Head of caudate nucleus (tissue), 42 donors: ENCODE measurements around the gene TULP3.

Experiments
- DNase-seq, 42 donors: peaks; one replicate each; pipeline versions ENCODE4 v3.0.0 to v3.0.0-alpha.2; 2020 to 2021; ENCODE audit warnings: mixed read lengths in 7 of 42
- intact Hi-C: fragments of 100-400 bp; cut with DNase I; formaldehyde crosslinking; loops from one replicate; pipeline ENCODE4 v1.15.0; 2022

TULP3 gene

DNA sequence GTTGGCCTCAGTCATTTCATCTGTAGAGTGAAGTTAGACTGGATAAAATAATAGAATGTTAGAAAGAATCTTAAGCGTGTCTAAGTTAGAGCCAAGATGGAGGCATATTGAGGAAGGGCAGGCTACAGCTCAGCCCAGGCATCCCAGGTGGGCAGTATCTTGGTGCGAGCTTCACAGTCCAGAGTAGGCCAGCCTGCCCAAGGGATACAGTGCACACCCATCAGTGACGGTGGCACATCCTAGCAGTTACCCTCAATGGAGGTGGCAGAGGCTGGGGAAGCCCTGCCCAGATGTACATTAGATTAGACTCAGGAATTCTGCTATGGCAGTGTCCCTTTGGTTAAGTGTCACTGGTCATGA, 21.5 kb downstream of the TULP3 start:
- no peak for DNase-seq
- intact Hi-C loops = no loop called here

DNA sequence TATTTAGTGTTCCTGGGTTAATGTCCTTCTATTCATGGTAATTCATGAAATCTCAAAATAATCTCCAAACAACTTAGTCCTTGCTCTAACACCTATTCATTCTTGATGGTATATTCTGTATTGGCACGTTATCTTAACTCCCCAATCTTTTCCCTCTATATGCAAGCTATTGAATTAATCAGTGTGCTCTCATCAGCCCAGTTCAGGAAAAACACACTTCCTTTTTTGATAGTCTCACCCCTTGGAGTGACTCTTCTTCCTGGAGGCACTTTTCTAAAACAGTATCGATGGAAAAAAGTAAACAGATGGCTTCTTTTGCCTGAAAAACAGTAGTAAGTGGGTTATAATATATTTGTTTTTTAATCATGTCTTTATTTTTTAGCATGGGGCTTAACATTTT, 28.6 kb downstream of the TULP3 start:
- intact Hi-C loops = no loop called here
- DNase-seq = no peak

DNA sequence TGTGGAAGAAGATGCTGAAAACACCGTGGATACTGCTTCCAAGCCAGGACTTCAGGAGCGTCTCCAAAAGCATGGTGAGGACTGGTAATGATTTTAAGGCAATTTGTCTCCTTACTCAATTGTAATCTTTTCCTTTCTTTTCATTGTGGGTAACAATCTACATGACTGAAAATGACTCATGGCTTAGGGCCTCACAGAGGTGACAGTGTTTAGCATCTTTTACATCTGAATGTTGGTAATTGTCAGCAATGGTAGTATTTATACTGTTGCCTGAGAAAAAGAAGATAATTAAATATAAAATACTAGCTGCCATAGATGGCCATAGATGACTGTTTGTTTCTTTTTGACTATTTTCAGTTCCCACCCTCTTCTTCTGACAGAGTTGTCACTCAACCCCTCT, 31.6 kb downstream of the TULP3 start:
- intact Hi-C loops = no loop called here
- DNase-seq = no peak

DNA sequence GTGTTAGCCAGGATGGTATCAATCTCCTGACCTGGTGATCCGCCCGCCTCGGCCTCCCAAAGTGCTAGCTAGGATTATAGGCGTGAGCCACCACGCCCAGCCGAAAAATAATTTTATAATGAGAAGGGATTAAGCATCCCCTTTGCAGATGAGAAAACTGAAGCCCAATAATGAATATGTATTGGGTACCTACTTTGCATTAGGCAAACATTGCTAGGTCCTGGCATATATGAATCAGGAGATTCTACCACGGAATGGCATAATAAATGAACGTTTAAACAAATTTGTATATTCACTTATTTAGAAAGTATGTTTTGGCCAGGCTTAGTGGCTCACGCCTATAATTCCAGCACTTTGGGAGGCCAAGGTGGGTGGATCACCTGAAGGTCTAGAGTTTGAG, 32.4 kb downstream of the TULP3 start:
- intact Hi-C loops = no loop called here
- DNase-seq = no peak

DNA sequence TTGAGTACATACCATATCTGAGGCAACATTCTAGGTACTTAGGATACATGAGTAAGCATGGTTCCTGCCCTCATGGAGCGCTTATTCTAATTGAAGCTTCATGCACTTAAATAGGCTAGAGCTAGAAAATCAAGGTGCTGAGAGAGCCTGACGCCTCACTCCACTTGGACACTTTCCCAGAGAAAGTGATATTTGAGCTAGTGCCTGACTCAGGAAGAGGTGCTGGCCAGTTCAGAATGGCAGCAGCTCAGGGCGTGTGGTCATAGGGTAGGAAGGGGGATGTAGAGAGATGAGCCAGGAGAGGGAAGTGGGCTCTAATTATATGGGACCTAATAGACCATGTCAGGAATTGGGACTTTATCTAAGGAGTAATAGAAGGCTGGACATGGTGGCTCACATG, 33.3 kb downstream of the TULP3 start:
- intact Hi-C loops = no loop called here
- DNase-seq = no peak

DNA sequence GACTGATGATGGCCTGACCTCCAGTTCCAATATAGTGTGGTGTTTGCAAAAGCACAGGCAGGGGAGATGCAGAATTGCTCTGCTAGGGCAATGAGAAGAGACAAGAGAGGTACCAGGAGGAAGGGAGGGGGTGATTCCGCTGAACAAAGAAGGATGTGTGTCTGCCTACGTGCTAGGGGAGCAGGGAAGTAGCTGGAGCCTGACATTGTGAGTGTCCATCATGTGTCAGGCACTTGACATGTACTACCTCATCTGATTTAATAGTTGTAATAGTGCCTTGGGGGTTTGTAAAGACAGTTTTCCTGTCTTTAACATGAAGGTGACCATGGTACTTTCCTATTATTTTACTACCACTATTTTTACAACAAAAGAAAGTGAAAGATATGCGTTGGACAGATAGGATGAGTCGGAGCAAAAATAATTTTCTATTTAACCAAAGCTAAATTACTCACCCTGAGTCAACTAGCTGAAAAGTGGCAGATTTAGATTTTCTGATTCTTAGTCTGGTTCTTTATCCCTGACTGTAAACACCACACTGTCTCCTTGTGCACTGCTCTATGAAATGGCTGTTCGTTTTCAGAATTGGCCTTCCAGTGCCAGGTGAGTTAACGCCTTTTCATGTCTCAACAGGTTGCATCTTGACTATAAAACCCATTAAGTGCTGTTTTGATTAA, 34.8 kb downstream of the TULP3 start:
- intact Hi-C loops = no loop called here
- DNase-seq = no peak

DNA sequence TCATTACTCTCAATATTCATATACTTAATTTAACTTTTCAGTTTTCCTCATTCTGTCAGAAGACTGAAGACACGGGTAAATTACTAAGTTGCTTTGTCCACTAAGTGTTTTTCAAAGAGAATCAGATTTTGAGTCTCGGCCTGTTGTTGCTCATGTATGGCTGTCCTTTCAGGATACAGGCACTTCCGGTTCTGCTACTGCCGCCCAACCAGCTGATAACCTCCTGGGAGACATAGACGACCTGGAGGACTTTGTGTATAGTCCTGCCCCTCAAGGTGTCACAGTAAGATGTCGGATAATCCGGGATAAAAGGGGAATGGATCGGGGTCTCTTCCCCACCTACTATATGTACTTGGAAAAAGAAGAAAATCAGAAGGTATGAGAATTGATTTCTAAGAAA, 40.2 kb downstream of the TULP3 start:
- no peak for DNase-seq
- intact Hi-C loops = no loop called here

DNA sequence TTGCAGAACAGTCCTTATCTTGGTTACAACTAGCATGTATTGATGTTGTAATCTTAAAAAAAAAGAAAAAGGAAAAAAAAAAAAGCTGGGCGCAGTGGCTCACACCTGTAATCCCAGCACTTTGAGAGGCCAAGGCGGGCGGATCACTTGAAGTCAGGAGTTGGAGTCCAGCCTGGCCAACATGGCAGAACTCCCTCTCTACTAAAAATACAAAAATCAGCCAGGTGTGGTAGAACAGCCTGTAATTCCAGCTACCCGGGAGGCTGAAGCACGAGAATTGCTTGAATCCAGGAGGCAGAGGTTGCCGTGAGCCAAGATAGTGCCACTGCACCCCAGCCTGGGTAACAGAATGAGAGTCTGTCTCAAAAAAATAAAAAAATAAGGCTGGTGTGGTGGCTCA, 42.9 kb downstream of the TULP3 start:
- intact Hi-C loops = no loop called here
- DNase-seq = no peak

DNA sequence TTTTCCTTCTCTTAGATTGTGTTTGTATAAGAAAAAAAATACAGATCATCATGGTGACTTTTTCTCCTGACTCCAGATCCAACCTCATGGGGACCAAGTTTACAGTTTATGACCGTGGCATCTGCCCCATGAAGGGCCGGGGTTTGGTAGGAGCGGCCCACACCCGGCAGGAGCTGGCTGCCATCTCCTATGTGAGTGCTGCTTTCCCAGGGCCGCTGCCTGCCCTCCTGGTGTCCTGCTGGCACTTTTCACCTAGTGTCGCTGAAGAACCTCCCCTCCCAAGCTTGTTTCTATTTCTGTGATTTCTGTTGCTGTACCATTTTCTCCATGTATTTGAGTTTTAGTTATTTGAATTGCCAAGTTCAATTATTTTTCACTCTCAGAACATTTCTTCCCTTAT, 43.7 kb downstream of the TULP3 start:
- no peak for DNase-seq
- intact Hi-C loops = no loop called here

DNA sequence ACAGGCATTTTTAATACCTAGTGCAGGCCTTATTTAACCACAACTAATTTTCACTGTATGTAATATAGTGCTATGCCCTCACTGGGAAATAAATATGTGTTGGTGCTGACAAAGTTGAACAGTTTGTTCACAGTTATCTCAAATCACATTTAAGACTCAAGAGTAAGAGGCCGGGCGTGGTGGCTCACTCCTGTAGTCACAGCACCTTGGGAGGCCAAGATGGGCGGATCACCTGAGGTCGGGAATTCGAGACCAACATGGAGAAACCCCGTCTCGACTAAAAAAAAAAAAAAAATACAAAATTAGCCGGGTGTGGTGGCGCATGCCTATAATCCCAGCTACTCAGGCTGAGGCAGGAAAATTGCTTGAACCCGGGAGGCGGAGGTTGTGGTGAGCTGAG, 45.6 kb downstream of the TULP3 start:
- intact Hi-C loops = no loop called here
- no peak for DNase-seq

DNA sequence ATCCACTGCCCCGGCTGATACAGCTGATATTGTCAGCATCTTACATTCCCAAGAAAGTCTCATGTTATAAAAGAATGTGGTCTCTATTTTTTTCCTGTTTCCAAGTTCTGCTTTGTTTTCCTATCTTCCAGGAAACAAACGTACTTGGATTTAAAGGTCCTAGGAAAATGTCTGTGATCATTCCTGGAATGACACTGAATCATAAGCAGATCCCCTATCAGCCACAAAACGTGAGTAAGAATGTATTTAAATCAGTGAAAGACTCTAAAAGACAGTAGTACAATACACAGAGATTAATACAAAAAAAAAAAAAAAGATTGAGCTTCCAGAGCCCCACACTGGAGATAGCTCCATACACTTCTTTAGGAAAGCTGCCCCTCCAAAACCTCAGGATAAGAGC, 46.8 kb downstream of the TULP3 start:
- DNase-seq = no peak
- intact Hi-C loops = no loop called here

DNA sequence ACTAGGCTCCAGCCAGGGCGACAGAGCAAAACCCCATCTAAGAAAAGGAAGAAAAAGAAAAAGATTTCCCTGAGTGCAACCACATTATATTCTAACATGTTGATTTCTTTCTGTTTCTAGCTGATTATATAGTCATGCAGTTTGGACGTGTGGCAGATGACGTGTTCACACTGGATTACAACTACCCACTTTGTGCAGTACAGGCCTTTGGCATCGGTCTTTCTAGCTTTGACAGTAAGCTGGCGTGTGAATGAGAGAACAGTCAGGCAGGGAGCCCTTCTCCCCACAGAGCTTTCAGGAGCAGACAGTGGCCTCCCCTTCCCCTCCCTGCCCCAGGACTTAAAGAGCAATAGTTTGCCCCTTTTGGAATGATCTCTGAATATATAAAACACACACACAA, 48.5 kb downstream of the TULP3 start:
- DNase-seq = peak in 3 of 42 donors; percentile 10 to 43 (median 20)
- intact Hi-C loops = no loop called here

DNA sequence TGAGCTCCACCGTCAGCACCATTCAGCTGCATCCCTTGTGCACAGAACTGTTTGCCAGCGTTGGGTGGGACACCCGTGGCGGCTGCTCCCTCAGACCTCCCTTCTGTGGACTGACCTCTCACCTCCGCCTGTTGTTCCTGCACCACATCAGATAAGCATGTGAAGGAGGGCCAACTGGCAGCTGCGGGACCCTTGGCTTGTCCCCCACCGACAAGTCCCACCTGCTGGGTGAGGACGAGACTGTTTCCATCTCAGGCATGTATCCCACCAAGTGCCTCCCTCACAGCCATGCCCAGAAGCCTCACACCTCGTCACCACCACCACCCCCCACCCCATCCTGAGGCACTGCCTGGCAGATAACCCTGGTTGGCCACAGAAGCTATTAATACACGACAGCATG, 49.9 kb downstream of the TULP3 start:
- intact Hi-C loops = no loop called here
- no peak for DNase-seq

DNA sequence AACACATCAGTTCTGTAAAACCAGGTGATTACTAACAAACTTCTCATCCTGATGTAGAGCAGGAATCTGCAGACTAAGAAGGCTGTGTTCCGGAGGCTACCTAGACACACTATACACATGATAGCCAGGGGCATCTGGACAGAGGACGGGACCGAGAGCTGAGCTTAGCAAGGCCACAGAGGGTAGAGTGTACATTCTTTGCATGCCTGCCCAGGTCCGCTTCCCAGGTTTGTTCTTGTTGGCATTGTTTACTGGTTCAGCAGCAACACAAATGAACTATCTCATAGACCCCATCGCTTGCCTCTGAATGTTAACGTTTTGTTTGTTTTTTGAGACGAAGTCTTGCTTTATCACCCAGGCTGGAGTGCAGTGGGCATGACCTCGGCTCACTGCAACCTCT, 50.8 kb downstream of the TULP3 start:
- intact Hi-C loops = no loop called here
- no peak for DNase-seq

DNA sequence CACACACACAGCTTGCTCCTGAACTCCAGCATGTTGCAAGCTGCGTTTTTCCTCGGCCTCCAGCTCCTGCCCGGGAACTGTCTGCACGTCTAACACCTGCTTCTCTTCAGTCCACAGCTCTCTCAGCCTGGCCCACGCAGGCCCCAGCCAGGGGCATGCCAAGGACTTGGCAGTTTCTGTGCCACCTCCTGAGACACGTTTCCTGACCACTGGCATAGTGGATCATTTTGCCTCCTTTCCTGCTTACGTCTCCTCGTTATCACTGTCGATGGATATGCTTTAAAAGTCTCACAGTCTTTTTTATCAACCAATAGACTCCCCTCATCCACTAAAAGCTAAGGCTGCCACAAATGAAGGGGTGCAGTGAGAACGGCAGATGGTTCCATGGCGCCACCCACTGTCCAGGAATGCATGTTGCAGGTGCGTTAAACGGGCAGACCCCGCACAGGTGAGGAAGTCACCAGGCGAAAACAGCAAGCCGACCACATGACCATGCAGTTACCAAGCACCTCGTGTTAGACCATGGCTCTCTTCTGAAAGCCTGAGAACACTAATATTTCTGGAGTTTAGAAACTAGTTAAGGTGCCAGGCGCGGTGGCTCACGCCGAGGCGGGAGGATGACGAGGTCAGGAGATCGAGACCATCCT, 53.8 kb downstream of the TULP3 start:
- intact Hi-C loops = no loop called here
- peak; percentile 33 to 87 (median 70) for DNase-seq

DNA sequence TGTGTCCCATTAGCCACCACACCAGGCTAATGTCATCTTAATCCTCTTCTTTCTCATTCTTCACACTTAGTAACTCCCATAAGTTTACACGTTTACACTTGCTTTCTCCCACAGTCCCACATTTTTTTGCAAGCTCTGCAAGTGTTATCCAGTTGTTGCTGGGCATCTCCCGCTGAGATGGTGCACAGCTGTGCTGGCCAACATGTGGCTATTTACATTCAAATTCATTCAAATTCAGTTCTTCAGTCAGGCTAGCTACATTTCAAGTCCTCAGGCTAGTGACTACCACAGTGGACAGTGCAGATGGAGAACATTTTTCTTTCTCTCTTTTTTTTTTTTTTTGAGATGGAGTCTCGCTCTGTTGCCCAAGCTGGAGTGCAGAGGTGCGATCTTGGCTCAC, 58.7 kb downstream of the TULP3 start:
- DNase-seq = no peak
- intact Hi-C loops = no loop called here

DNA sequence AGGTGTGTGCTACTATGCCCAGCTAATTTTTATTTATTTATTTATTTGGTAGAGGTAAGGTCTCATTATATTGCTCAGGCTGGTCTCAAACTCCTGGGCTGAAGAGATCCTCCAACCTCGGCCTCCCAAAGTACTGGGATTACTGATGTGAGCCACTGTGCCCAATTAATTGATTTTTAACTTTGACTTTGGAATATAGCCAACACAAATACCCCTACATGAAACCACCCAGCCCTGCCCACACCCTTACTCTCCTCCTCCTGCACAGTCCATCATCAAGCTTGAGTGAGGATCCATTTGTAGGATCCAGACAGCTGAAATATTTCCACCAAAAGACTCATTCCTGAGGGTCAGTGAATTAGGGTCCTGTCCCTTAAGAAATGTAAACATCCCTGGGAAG, 65.2 kb downstream of the TULP3 start:
- intact Hi-C loops = no loop called here
- no peak for DNase-seq

DNA sequence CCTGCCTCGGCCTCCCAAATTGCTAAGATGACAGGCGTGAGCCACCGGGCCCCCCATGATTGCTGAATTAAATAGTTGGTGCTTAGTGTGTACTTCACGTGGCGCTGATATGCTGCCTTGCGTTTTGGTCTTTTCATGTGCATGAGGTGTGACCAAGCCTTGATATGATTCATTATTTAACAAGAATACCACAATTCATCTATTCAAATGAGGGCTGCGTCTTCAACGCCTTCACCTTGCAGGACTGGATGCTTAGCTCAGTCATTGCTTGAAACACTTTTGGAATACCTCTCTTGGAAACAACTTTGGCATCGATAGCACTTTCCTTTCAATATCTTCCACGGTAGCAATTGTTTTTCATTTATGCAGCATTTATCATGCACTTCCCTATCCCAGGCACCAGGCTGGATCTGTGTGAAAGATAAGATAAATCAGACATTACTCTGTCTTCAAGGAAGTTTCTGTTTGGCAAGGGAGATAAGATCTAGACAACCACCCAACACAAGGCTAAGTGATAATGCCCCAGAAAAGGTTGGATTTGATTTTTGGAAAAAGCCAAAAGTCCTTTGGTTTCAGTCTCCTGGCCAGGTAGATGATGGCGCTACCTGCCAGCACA, 67.2 kb downstream of the TULP3 start:
- intact Hi-C loops = no loop called here

DNA sequence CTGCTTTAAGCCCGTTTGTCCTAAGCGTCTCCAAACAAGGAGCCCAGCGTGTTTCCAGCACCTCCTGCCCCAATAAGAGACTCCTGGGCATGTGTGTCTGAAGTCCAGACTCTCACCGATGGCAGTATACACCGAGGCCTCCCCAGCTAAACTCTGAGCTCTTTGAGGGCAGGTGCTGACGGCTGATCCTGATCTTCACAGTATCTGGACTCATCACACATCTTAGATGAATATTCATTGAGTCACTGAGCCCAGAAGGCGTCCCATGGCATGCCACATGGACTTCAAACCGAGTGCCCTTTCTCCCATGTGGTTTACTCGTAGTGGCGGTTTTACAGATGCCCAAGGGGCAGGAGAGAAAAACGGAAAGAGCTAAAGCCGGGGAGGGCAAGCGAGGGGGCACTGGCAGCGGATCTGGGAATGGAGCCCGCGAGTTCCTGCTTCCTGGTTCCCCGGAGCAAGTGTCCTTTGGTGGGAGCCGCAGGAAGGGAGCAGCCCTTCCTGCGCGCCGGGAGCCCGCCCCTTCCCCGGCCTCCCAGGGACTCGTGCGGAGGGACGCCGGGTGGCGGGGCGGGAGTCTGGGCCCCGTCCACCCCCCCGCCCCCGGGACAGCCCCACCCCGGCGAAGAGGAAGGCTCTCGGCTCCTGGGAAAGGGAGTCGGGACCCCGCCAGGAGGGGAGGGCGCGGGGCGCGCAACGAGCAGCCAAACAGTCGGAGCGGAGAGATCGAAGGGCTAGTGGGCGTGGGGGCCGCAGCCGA, 67.9 kb downstream of the TULP3 start:
- intact Hi-C loops = no loop called here
- no peak for DNase-seq

More for the DNA sequence above, 67.2 kb downstream of the TULP3 start:
- no peak for DNase-seq

DNA sequence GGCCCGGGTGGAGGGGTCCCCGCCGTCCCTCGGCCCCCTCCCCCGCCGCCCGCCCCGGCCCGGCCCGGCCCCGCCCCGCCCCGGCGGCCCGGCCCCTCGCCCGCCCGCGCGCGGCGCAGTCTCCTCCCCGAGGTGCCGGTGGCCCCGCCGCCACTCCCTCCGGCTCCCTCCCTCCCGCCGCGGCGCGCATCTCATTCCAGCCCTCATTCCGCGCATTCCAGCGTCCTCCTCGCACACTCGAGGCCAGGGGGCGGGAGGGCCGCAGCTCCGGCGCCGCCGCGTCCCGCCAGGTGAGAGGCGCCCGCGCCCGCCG, 68.5 kb downstream of the TULP3 start, which contains the start of gene TEAD4:
Gene TEAD4, plus strand, starts transcription at position 206 of the 313 bp plus-strand sequence.
- peak in 13 of 42 donors; percentile 20 to 55 (median 32) for DNase-seq
- intact Hi-C loops = no loop called here
